Endothelial cell of umbilical vein (primary cell): ENCODE results near the gene WDR55. TPM values are rescaled to one million over a fixed set of nuclear protein-coding genes. Genes with fewer than 3 reads are reported as not detected.

ENCODE experiments used
- BruUV-seq: library from RNA; stranded (reverse); fragments of 400-500 nt; replicated peaks from 2 replicates; lab custom pipeline; 2021; lab: Mats Ljungman, UMichigan
- CTCF ChIA-PET: fragments of 300-600, 350-600 bp; sonication (Branson Sonifier 250); formaldehyde crosslinking; loops from one replicate; lab custom pipeline; 2021; ENCODE audit warnings: antibody characterized with exemption, inconsistent platforms; lab: Charles Lee
- POLR2A ChIA-PET: fragments of 300-600, 350-600 bp; sonication (Branson Sonifier 250); formaldehyde crosslinking; loops from one replicate; lab custom pipeline; 2021; ENCODE audit warnings: antibody characterized with exemption, inconsistent platforms; lab: Charles Lee
- DNase-seq: peaks from one replicate; pipeline ENCODE4 v3.0.0-alpha.2; 2011; ENCODE audit warnings: low read depth, low spot score
- FAIRE-seq: peaks from 2 replicates; lab custom pipeline; 2011; peaks lifted over from hg19 to GRCh38; lab: Jason Lieb, UNC
- H2AFZ ChIP-seq: 2 replicates; pipeline ENCODE4 v1.6.0; 2012; ENCODE audit warnings: low read depth, low read length, control low read depth, inconsistent platforms
- H3K27ac ChIP-seq: 2 replicates; pipeline ENCODE4 v1.5.1; 2011; ENCODE audit warnings: low read depth, mild to moderate bottlenecking, control low read depth, low read length, moderate library complexity; ENCODE audit not compliant: insufficient read depth
- H3K27me3 ChIP-seq, 2 experiments: 2 replicates each; pipeline versions ENCODE4 v1.6.0 to v1.6.1; 2011; ENCODE audit warnings: low read length in 2 of 2, mixed read lengths in 1 of 2; ENCODE audit not compliant: control insufficient read depth in 2 of 2, insufficient read depth in 2 of 2
- H3K36me3 ChIP-seq, 2 experiments: 2 replicates in 1 of 2; 3 replicates in 1 of 2; pipeline ENCODE4 v1.5.1; 2011; ENCODE audit warnings: low read length in 2 of 2, mild to moderate bottlenecking in 1 of 2, moderate library complexity in 1 of 2; ENCODE audit not compliant: control insufficient read depth in 2 of 2, insufficient read depth in 2 of 2; ENCODE audit errors: extremely low read depth in 1 of 2
- H3K4me1 ChIP-seq: 3 replicates; pipeline ENCODE4 v1.5.1; 2011; ENCODE audit warnings: mild to moderate bottlenecking, low read length; ENCODE audit not compliant: control insufficient read depth, insufficient read depth; ENCODE audit errors: extremely low read depth
- H3K4me2 ChIP-seq: 2 replicates; pipeline ENCODE4 v1.6.1; 2011; ENCODE audit warnings: low read length, control low read depth, mixed read lengths; ENCODE audit not compliant: insufficient read depth
- H3K4me3 ChIP-seq, 3 experiments: fragments of 200-600 bp in 1 of 3; sonication (generic), shearing (Covaris generic) in 1 of 3; replicated peaks in 1 of 3; 2 replicates each; pipeline ENCODE4 v1.5.1; 2011 to 2016; ENCODE audit warnings: control low read depth in 3 of 3, low read length in 3 of 3, mild to moderate bottlenecking in 2 of 3, inconsistent platforms in 1 of 3, low read depth in 1 of 3, moderate library complexity in 1 of 3; ENCODE audit not compliant: insufficient read depth in 1 of 3
- H3K79me2 ChIP-seq: 2 replicates; pipeline ENCODE4 v1.6.0; 2012; ENCODE audit warnings: low read length, inconsistent platforms; ENCODE audit not compliant: control insufficient read depth, insufficient read depth
- H3K9ac ChIP-seq: replicated peaks from 2 replicates; pipeline ENCODE3; 2011; ENCODE audit warnings: low read length, control low read depth; ENCODE audit not compliant: insufficient read depth; ENCODE audit errors: extremely low read depth
- H3K9me1 ChIP-seq: replicated peaks from 3 replicates; pipeline ENCODE4 v1.6.0; 2011; ENCODE audit warnings: mild to moderate bottlenecking, low read length; ENCODE audit not compliant: control insufficient read depth, insufficient read depth; ENCODE audit errors: extremely low read depth
- H3K9me3 ChIP-seq: replicated peaks from 2 replicates; pipeline ENCODE4 v1.5.1; 2012; ENCODE audit warnings: low read length, inconsistent platforms; ENCODE audit not compliant: control insufficient read depth, insufficient read depth
- H4K20me1 ChIP-seq: replicated peaks from 2 replicates; pipeline ENCODE3; 2011; ENCODE audit warnings: mild to moderate bottlenecking, low read length; ENCODE audit not compliant: control insufficient read depth, insufficient read depth; ENCODE audit errors: extremely low read depth
- CTCF ChIP-seq, 2 donors: IDR thresholded peaks; 1 replicate in 1 of 2; 2 replicates in 1 of 2; pipeline ENCODE4 v1.5.1; 2011; ENCODE audit warnings: low read length in 2 of 2, mild to moderate bottlenecking in 2 of 2, moderate library complexity in 2 of 2, control low read depth in 1 of 2, inconsistent platforms in 1 of 2, low read depth in 1 of 2; ENCODE audit not compliant: insufficient read depth in 1 of 2; ENCODE audit errors: extremely low read depth in 1 of 2
- EZH2 ChIP-seq: IDR thresholded peaks from 2 replicates; pipeline ENCODE4 v1.6.1; 2012; ENCODE audit warnings: borderline replicate concordance, low read depth, mild to moderate bottlenecking, moderate library complexity, low read length, inconsistent platforms; ENCODE audit not compliant: severe bottlenecking
- FOS ChIP-seq: IDR thresholded peaks from 2 replicates; pipeline ENCODE4 v1.6.1; 2011; ENCODE audit warnings: mild to moderate bottlenecking, low read length, moderate library complexity, borderline replicate concordance; ENCODE audit not compliant: insufficient read depth
- GATA2 ChIP-seq: IDR thresholded peaks from 2 replicates; pipeline ENCODE4 v1.7.0; 2011; ENCODE audit warnings: low read depth, mild to moderate bottlenecking, moderate library complexity, mixed read lengths, low read length; ENCODE audit not compliant: insufficient read length, insufficient read depth
- JUN ChIP-seq: IDR thresholded peaks from 2 replicates; pipeline ENCODE4 v1.6.1; 2011; ENCODE audit warnings: borderline replicate concordance, low read depth; ENCODE audit not compliant: insufficient read length, insufficient read depth
- MYC ChIP-seq: IDR thresholded peaks from one replicate; pipeline ENCODE4 v1.6.1; 2011; ENCODE audit warnings: mild to moderate bottlenecking, low read depth, low read length
- POLR2A ChIP-seq: IDR thresholded peaks from 2 replicates; pipeline ENCODE4 v1.6.1; 2012; ENCODE audit warnings: low read depth, mild to moderate bottlenecking, control low read depth, low read length
- POLR2AphosphoS5 ChIP-seq: IDR thresholded peaks from 2 replicates; pipeline ENCODE4 v1.6.1; 2012; ENCODE audit warnings: low read depth, mild to moderate bottlenecking, control low read depth, low read length, moderate library complexity; ENCODE audit not compliant: insufficient read depth
- dilution Hi-C: fragments of 300-500 bp; cut with MboI; formaldehyde crosslinking; loops from one replicate; pipeline ENCODE4 v1.15.0; 2019; ENCODE audit warnings: low sequenced_read_pairs; ENCODE audit not compliant: extremely low pct_ligation_motif_present
- intact Hi-C: fragments of 100-400 bp; cut with micrococcal nuclease; formaldehyde crosslinking; loops from one replicate; pipeline ENCODE4 v1.10.0; 2022
- polyA plus RNA-seq, 4 experiments: library from polyadenylated mRNA; depleted of rRNA in 3 of 4; stranded (reverse) in 3 of 4; unstranded in 1 of 4; fragments of >200 nt; gene quantifications; 2 replicates each; pipeline versions ENCODE4 v1.2.1 to v1.2.3, GENCODE V29; 2011 to 2012; ENCODE audit warnings: missing spikeins in 1 of 4
- total RNA-seq: library from RNA; stranded (reverse); gene quantifications from 2 replicates; pipeline ENCODE4 v1.2.3, GENCODE V29; 2021
- TF ChIP-seq, protein P1 (sequence below): IDR thresholded peaks from 2 replicates; pipeline ENCODE4 v1.6.1; 2011; ENCODE audit not compliant: insufficient read depth, insufficient read length

Gene WDR55
- total and polyA plus RNA-seq, 2 donors (not counting 3 experiments of a cell fraction or from before 2014, with no cell fraction given) = 17.5 to 25.3 TPM

- Histone ChIP-seq H3K9me1 (no peaks in the 10 kb centered on the region), H3K27me3 (no peaks in the 10 kb centered on the region), H3K4me1 (peaks cover 16% of the 10 kb centered on the region), H3K9ac (no peak overlapping the region), H4K20me1 (no peaks in the 10 kb centered on the region), H3K4me3 (no peak overlapping the region), H2AFZ (no peak overlapping the region), H3K4me2 (no peak overlapping the region), H3K79me2 (peaks cover 11% of the 10 kb centered on the region), H3K27ac (no peak overlapping the region), H3K36me3 (peaks cover 4 to 18% of the 10 kb centered on the region in 2 experiments), H3K9me3 (no peaks in the 10 kb centered on the region)
- POLR2A ChIA-PET = no interaction called here
- dilution Hi-C loops = no loop called here
- TF ChIP-seq CTCF (IDR thresholded peaks at IDR 0.05; ENCODE audit: extremely low read depth in 1 of 2, insufficient read depth in 1 of 2, low read depth in 1 of 2, low read length in 2 of 2) (no peak), POLR2A (no peak)
- CTCF ChIA-PET = interaction anchor here (1.0 to 1.7 kb wide), 4 partner anchors 9 to 278 kb away, joined by 3 to 5 read pairs (median 3); partner anchors contain the start of genes EIF4EBP3, HARS1 and HARS2
- BruUV-seq = no TSS peak
- intact Hi-C loops = no loop called here
- FAIRE-seq = no peak
- no peak for DNase-seq
Measured at GRCh38 chr5:140641716-140642115, 23.0 kb upstream of the WDR55 start.

DNA sequence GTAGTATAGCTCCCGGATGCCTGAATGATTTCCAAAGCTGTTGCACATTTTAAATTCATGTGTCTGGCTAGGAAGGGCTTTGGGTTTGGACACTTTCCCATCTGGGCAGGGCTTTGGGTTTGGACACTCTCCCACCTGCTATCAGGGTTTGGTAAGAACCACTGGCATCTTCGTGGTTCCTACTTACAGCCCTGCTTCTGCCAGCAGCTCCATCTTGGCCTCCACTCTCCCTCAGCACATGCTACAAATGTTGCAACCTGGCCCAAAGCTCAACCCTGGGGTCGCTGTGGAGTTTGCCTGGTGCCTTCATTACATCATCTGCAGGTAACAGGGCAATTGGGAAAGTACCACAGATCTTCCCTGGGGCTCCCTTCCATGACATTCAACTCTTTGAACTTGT, 22.0 kb upstream of the WDR55 start:
- peaks cover 4 to 18% of the 10 kb centered on the region in 2 experiments for H3K36me3 ChIP-seq
- H4K20me1 ChIP-seq = no peaks in the 10 kb centered on the region
- no TSS peak for BruUV-seq
- H3K9me3 ChIP-seq = no peaks in the 10 kb centered on the region
- no peak overlapping the region for H3K4me3 ChIP-seq
- DNase-seq = no peak
- no peaks in the 10 kb centered on the region for H3K27me3 ChIP-seq
- dilution Hi-C loops = no loop called here
- intact Hi-C loops = no loop called here
- peaks cover 19% of the 10 kb centered on the region for H3K4me1 ChIP-seq
- CTCF ChIA-PET = interaction anchor here (1.0 to 1.4 kb wide), 3 partner anchors 48 to 279 kb away, joined by 3 to 5 read pairs (median 3); partner anchors contain the start of genes EIF4EBP3, HARS1 and HARS2
- FAIRE-seq = no peak
- peaks cover 17% of the 10 kb centered on the region for H3K79me2 ChIP-seq
- no peaks in the 10 kb centered on the region for H3K9me1 ChIP-seq
- no peak overlapping the region for H3K9ac ChIP-seq
- POLR2A ChIA-PET = interaction anchor here (0.6 kb wide), 1 partner anchor 369 kb away, joined by 3 read pairs; no protein-coding TSS in a partner anchor
- H2AFZ ChIP-seq = no peak overlapping the region
- H3K4me2 ChIP-seq = no peak overlapping the region
- no peak overlapping the region for H3K27ac ChIP-seq
- TF ChIP-seq JUN = no peak
- TF ChIP-seq, protein P1, sequence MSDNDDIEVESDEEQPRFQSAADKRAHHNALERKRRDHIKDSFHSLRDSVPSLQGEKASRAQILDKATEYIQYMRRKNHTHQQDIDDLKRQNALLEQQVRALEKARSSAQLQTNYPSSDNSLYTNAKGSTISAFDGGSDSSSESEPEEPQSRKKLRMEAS = no peak
- no peak for TF ChIP-seq POLR2A
- TF ChIP-seq CTCF (IDR thresholded peaks at IDR 0.05; ENCODE audit: extremely low read depth in 1 of 2, insufficient read depth in 1 of 2, low read depth in 1 of 2, low read length in 2 of 2) = no peak
- TF ChIP-seq MYC = no peak
- TF ChIP-seq EZH2 = no peak
- no peak for TF ChIP-seq FOS
- no peak for TF ChIP-seq GATA2
- TF ChIP-seq POLR2AphosphoS5 = no peak
